Heart left ventricle (tissue), 13 donors: ENCODE results near the gene RAB39B.

Experiments used
- POLR2A ChIP-seq, 2 donors: fragments of 450-650 bp; IDR thresholded peaks; one replicate each; pipeline ENCODE4 v1.6.1; 2017; ENCODE audit warnings: antibody characterized with exemption in 2 of 2, mild to moderate bottlenecking in 2 of 2, moderate library complexity in 2 of 2
- TF ChIP-seq, protein P1 (sequence below), 12 donors: fragments of 200-600 bp; sonication (generic) in 4 of 12; IDR thresholded peaks; one replicate each; pipeline versions ENCODE4 v1.5.0 to v1.8.0; 2018 to 2022; ENCODE audit warnings: antibody characterized with exemption in 12 of 12, mild to moderate bottlenecking in 5 of 12
- donor health status: ischemic (EF 13 %, LVEDD 7.1; RV severe dilation, severe dysfunction).
- donor health status: DM: no; HTN: yes; CAD: no.
- donor health status: DM: no; HTN: no; CAD: no.
- donor health status: ischemic (EF 25% LVEDD 6.9; RV normal size, moderate dysfunction).
- donor health status: ischemic (EF 25% LVEDD 5.7; RV mildly dilated, moderate dysfunction).
- donor health status: ischemic (EF 35%, LVEDD 5.7; RV mildly dilated, moderate dysfunction).
- donor health status: nonischemic (EF 11% LVEDD 7.7; RV severe dilation, severe dysfunction).
- donor health status: DM: yes; HTN: yes; CAD: no.
- donor health status: PGD.
- donor health status: ischemic (EF 29% LVEDD 5.4; RV normal size, mild dysfunction).
- donor health status: nonischemic (EF 23%, LVEDD 6.1; RV moderate dilation, normal function).

GRCh38 chrX:155213731-155214130 is 50.6 kb downstream of the RAB39B start:
- TF ChIP-seq, protein P1, sequence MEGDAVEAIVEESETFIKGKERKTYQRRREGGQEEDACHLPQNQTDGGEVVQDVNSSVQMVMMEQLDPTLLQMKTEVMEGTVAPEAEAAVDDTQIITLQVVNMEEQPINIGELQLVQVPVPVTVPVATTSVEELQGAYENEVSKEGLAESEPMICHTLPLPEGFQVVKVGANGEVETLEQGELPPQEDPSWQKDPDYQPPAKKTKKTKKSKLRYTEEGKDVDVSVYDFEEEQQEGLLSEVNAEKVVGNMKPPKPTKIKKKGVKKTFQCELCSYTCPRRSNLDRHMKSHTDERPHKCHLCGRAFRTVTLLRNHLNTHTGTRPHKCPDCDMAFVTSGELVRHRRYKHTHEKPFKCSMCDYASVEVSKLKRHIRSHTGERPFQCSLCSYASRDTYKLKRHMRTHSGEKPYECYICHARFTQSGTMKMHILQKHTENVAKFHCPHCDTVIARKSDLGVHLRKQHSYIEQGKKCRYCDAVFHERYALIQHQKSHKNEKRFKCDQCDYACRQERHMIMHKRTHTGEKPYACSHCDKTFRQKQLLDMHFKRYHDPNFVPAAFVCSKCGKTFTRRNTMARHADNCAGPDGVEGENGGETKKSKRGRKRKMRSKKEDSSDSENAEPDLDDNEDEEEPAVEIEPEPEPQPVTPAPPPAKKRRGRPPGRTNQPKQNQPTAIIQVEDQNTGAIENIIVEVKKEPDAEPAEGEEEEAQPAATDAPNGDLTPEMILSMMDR (IDR thresholded peaks at IDR 0.05): no peak
- no peak for TF ChIP-seq POLR2A (IDR thresholded peaks at IDR 0.05)
